Ammon's horn (tissue), 1 donor: Measurements from ENCODE around the gene KCNK10.

Experiments
- DNase-seq: peaks from one replicate; pipeline ENCODE4 v3.0.0-alpha.2; 2016; ENCODE audit warnings: low spot score

The KCNK10 gene

DNA sequence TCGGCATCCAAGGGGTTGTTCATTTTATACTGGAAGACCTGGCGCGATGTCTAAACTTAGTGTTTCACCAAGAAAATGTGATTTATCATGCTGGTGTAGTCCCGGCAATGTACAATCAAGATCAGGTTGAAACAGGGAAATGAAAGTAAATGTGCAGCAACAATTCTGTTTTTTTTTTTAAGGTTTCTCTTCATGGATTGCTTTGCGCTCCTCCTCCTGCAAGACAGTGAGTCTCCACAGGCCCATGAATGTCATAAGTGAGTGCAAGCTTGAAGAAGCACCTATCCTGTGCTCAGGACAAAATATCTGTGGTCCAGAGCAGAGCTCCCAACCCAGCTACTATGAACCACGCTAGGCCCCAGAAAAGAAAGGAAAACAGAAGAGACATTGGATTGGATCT, 143.4 kb downstream of the KCNK10 start:
- no peak for DNase-seq

GRCh38 chr14:88170333-88170732, 152.7 kb downstream of the KCNK10 start:
- DNase-seq = no peak

- DNase-seq = no peak
Measured at GRCh38 chr14:88168498-88169165, 154.4 kb downstream of the KCNK10 start.

GRCh38 chr14:88168025-88168424, 155.0 kb downstream of the KCNK10 start:
- no peak for DNase-seq

GRCh38 chr14:88166616-88167015, 156.5 kb downstream of the KCNK10 start:
- DNase-seq = no peak

DNA sequence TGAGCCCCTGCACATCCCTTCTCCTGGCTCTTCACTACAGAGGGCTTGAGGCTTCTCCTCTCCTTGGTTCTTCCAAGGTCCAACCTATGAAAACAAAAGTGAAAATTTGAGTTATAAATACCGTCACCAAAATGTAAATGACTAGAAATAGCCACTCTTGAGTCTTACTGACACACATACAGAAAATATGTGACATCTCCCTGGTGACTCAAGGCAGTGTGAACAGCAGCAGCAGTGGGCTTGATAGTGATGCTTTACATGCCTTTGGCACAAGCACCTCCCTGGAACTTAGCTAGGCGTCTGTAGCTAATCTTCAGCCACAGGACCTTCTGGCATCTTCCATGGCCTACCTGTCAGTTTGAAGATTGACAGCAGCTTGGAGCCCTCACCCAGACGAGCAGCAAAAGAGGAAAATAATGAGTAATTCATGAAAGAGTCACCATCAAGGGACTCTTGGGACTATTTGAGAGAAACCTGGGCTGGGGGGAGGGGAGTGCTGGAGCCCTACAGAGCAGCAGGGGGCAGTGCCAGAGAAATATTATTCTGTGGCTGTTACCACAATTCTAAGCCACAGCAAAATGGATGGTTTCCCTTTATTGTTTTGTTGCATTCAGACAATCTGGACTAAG, 158.0 kb downstream of the KCNK10 start:
- DNase-seq = no peak

DNA sequence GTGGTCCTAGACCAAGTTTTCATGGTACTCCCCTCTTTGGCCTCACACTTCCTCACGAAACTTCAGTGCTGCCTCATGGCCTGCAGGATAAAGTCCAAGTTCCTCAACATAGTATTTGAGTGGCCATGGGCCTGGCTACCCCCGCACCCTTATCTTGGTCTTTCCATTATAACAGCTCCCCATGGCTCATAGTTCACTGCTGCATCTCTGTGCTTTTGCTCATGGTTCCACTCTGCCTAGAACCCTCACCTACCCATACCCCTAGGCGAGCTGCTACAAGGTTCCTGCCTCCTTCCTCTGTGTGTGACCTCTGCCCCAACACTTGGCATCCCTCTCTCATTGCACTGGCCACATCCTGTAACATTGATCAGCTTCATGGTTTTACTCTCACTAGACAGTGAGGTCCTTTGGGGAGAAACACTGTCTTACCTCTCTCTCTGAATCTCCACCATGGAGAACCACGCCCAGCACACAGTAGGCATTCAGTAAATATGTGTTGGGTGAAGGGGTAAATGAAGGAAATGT, 159.3 kb downstream of the KCNK10 start:
- DNase-seq = no peak

DNA sequence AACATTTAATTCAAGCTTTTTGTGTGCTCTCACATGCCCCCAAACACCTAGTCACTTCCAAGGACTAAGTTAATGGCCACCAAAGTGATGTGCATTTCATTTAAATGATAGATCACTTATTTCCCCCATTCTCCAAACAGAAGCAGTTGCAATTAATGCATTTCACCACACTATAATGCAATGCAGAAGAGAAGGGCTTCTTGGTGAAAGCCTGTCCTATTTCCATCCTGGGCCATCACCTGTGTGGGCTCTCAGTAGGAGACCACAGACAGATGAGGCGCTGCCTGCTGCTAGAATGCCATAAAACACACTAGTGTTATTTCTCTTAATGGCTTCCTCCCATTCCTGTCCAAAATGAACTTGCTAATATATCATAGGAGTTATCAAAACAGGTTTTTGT, 166.9 kb downstream of the KCNK10 start:
- DNase-seq = no peak

- DNase-seq = no peak
Measured at GRCh38 chr14:88154926-88155325, 168.1 kb downstream of the KCNK10 start.

- DNase-seq = no peak
Measured at GRCh38 chr14:88154321-88154720, 168.7 kb downstream of the KCNK10 start.

DNA sequence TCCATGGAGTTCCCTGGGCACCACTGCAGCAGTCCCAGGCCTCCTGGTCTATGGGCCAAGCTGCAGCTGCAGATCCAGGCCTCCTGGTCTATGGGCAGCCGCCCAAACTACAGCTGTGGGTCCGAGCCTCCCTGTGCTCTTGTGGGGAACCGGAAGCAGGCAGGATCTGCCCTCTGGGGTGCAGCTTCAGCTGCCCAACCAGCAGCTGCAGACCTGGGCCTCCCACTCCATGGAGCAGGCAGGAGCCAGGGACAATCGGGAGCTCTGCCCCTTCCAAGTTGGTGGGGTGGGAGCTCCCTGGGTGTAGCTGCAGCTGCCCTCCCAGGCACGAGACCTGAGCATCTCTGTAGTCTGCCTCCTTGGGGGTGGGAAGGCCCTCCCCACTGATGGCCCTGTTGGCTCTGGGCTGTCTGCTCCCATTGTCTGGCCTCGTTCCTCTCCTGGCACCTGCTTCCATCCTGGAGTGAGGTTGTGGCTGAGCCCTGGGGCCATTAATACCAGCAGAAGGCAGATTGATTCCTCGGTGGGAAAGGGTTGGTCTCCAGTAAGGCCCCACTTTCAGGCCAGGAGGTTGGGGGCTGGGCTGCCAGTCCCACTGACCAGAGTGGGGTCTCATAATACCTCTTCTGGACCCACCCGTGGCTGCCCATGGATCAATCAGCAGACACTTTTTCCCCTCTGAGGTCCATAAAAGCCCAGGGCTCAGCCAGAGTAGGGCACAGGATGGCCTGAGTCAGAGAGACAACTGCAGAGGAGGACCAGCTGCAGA, 176.0 kb downstream of the KCNK10 start:
- no peak for DNase-seq

- no peak for DNase-seq
Measured at GRCh38 chr14:88143810-88144209, 179.3 kb downstream of the KCNK10 start.

DNA sequence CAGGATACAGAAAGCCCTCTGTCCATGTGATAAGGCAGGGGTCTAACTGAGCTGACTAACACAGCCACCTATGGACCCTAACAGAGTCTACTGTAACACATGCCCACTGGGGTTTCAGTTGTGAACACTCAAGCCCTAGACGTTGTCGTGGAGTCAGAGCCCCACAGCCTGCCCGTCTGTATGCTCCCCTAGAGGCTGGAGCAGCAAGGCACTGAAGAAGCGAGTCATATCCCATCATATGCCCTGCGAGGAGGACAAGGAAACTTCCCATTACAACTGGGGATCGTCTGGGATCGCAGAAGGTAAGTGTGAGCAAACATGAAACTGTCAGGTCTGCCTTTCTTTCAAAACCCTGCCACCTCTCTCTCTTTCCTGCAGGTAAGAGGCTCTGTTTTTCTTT, 180.1 kb downstream of the KCNK10 start:
- no peak for DNase-seq

GRCh38 chr14:88140874-88141273, 182.2 kb downstream of the KCNK10 start:
- DNase-seq = no peak

- DNase-seq = peak; percentile 34
Measured at GRCh38 chr14:88137327-88137726, 185.7 kb downstream of the KCNK10 start.
